Measurements from ENCODE around the gene SKA3.

DNA sequence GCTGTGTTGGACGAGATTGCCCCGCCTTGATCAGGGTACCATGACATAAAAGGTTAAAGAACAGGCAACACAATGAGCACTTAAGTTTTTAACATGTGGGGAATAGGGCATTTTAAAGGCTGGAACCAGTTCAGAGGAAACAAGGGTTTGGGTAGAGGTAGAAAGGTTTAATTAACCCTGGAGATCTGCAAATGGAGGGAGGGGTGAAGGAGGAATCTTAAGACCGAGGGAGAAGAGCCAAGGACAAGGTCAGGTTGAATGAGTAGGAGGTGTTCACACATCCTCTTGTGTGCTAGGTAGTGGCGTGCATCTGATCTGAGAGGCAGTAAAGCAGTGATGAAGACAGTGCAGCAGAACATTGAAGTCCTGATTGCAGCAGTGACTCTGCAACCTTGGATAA is 28.5 kb downstream of the SKA3 start:
- TF ChIP-seq CTCF (IDR thresholded peaks at IDR 0.05; ENCODE audit: low read length) (no peak), EZH2 (IDR thresholded peaks at IDR 0.05; ENCODE audit: borderline replicate concordance, low read length) (no peak)
